ENCODE results near the gene CADM2.

DNA sequence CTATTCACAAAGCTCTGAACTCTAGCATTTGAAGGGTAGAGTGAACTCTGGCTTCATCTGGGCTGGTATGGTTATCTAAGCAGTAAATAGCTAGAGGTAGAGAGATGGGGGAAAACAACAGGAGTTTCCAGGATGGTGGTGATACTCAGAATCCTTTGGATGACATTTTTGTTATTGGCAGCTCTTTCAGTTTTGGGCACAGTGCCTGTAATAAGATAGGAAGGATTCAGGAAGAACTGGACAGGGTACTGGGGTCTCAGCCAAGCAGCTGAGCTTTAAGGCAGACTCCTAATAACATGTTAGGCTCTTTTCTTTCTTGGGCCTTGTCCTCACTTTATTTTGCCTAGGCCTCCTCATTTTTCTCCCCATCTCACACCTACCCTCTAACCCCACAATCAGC lies 338.5 kb downstream of the CADM2 start:
- TF ChIP-seq, protein P1, sequence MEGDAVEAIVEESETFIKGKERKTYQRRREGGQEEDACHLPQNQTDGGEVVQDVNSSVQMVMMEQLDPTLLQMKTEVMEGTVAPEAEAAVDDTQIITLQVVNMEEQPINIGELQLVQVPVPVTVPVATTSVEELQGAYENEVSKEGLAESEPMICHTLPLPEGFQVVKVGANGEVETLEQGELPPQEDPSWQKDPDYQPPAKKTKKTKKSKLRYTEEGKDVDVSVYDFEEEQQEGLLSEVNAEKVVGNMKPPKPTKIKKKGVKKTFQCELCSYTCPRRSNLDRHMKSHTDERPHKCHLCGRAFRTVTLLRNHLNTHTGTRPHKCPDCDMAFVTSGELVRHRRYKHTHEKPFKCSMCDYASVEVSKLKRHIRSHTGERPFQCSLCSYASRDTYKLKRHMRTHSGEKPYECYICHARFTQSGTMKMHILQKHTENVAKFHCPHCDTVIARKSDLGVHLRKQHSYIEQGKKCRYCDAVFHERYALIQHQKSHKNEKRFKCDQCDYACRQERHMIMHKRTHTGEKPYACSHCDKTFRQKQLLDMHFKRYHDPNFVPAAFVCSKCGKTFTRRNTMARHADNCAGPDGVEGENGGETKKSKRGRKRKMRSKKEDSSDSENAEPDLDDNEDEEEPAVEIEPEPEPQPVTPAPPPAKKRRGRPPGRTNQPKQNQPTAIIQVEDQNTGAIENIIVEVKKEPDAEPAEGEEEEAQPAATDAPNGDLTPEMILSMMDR (conservative IDR thresholded peaks at IDR 0.05; ENCODE audit: low read depth, low read length), result no peak
- TF ChIP-seq EZH2phosphoT487 (IDR thresholded peaks at IDR 0.05; ENCODE audit: borderline replicate concordance, low read length), result no peak
- no peak for TF ChIP-seq EZH2 (IDR thresholded peaks at IDR 0.05; ENCODE audit: low read length, unreplicated experiment)
